Measurements from ENCODE around the gene ATRAID. TPM values are rescaled to one million over a fixed set of nuclear protein-coding genes. Genes with fewer than 3 reads are reported as not detected.

The ATRAID gene
- total RNA-seq, 1 experiment from 2014 or later, result 97.2 TPM

DNA sequence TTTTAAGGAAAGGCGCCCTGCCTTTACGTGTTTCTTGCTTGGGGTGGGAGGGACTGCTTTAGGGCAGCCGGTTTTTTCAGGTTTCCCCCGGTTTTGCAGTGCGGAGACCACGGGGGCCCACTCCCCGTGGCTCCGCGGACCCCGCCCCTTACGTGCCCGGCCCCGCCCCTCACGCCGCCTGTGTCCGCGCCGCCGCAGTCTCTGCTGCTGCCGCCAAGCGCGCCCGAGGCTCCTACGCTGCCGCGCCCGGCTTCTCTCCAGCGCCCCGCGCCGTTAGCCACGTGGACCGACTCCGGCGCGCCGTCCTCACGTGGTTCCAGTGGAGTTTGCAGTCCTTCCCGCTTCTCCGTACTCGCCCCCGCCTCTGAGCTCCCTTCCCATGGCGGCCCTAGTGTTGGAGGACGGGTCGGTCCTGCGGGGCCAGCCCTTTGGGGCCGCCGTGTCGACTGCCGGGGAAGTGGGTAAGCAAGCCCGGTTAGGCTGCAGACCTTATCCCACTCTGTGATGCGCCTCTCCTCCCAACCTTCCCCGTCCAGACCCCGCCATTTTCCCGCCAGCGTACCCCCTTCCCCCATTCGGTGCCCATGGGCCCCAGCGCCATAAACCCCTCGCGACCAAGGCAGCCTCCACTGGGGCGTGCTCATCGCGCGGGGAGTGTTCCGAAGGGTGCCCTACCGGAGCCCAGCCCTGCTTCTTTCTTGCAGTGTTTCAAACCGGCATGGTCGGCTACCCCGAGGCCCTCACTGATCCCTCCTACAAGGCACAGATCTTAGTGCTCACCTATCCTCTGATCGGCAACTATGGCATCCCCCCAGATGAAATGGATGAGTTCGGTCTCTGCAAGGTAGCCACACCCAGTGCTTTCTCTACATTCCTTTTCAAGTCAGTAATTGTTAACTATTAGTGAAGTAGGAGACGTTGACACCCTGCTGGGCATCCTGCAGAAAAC lies 5.6 kb downstream of the ATRAID start, which contains the start of gene CAD (continued):
- TF ChIP-seq SMAD4 (CRISPR knock-in tag; IDR thresholded peaks at IDR 0.05), result peak; percentile 56; the same call in 1 of the 2 replicates
- 0 out of 2 replicates have a peak, but pooled peaks have one; percentile 26 for TF ChIP-seq ELF4 (CRISPR knock-in tag; IDR thresholded peaks at IDR 0.05; ENCODE audit: low read depth)
- TF ChIP-seq, protein P1, sequence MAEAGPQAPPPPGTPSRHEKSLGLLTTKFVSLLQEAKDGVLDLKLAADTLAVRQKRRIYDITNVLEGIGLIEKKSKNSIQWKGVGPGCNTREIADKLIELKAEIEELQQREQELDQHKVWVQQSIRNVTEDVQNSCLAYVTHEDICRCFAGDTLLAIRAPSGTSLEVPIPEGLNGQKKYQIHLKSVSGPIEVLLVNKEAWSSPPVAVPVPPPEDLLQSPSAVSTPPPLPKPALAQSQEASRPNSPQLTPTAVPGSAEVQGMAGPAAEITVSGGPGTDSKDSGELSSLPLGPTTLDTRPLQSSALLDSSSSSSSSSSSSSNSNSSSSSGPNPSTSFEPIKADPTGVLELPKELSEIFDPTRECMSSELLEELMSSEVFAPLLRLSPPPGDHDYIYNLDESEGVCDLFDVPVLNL (CRISPR knock-in tag; IDR thresholded peaks at IDR 0.05; ENCODE audit: borderline replicate concordance, low read depth), result no peak; the same call in 1 of the 2 replicates
- TF ChIP-seq ETV6 (CRISPR knock-in tag; IDR thresholded peaks at IDR 0.05), result peak; percentile 57; the same call in 1 of the 2 replicates
- peak; percentile 82 for TF ChIP-seq NFE2L1 (CRISPR knock-in tag; IDR thresholded peaks at IDR 0.05)
- TF ChIP-seq ZNF121 (CRISPR knock-in tag; IDR thresholded peaks at IDR 0.05), result peak; percentile 16; the same call in 1 of the 2 replicates
- peak; percentile 67; the same call in 1 of the 2 replicates for TF ChIP-seq CBFB (CRISPR knock-in tag; IDR thresholded peaks at IDR 0.05; ENCODE audit: low read depth)
- 0 out of 2 replicates have a peak, but pooled peaks have one; percentile 27 for TF ChIP-seq ZNF317 (CRISPR knock-in tag; IDR thresholded peaks at IDR 0.05; ENCODE audit: borderline replicate concordance, low read depth)
- TF ChIP-seq TEAD1 (CRISPR knock-in tag; IDR thresholded peaks at IDR 0.05), result peak; percentile 91
- TF ChIP-seq, protein P2, sequence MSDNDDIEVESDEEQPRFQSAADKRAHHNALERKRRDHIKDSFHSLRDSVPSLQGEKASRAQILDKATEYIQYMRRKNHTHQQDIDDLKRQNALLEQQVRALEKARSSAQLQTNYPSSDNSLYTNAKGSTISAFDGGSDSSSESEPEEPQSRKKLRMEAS (CRISPR knock-in tag; IDR thresholded peaks at IDR 0.05), result peak; percentile 99
- 0 out of 2 replicates have a peak, but pooled peaks have one; percentile 42 for TF ChIP-seq ZNF263 (CRISPR knock-in tag; IDR thresholded peaks at IDR 0.05; ENCODE audit: low read depth)
- TF ChIP-seq, protein P3, sequence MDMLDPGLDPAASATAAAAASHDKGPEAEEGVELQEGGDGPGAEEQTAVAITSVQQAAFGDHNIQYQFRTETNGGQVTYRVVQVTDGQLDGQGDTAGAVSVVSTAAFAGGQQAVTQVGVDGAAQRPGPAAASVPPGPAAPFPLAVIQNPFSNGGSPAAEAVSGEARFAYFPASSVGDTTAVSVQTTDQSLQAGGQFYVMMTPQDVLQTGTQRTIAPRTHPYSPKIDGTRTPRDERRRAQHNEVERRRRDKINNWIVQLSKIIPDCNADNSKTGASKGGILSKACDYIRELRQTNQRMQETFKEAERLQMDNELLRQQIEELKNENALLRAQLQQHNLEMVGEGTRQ (CRISPR knock-in tag; IDR thresholded peaks at IDR 0.05), result peak; percentile 91
- TF ChIP-seq, protein P4, sequence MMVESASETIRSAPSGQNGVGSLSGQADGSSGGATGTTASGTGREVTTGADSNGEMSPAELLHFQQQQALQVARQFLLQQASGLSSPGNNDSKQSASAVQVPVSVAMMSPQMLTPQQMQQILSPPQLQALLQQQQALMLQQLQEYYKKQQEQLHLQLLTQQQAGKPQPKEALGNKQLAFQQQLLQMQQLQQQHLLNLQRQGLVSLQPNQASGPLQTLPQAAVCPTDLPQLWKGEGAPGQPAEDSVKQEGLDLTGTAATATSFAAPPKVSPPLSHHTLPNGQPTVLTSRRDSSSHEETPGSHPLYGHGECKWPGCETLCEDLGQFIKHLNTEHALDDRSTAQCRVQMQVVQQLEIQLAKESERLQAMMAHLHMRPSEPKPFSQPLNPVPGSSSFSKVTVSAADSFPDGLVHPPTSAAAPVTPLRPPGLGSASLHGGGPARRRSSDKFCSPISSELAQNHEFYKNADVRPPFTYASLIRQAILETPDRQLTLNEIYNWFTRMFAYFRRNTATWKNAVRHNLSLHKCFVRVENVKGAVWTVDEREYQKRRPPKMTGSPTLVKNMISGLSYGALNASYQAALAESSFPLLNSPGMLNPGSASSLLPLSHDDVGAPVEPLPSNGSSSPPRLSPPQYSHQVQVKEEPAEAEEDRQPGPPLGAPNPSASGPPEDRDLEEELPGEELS (CRISPR knock-in tag; IDR thresholded peaks at IDR 0.05), result peak; percentile 91
- TF ChIP-seq FOXK1 (CRISPR knock-in tag; IDR thresholded peaks at IDR 0.05), result peak; percentile 80; the same call in 1 of the 2 replicates
- TF ChIP-seq, protein P5, sequence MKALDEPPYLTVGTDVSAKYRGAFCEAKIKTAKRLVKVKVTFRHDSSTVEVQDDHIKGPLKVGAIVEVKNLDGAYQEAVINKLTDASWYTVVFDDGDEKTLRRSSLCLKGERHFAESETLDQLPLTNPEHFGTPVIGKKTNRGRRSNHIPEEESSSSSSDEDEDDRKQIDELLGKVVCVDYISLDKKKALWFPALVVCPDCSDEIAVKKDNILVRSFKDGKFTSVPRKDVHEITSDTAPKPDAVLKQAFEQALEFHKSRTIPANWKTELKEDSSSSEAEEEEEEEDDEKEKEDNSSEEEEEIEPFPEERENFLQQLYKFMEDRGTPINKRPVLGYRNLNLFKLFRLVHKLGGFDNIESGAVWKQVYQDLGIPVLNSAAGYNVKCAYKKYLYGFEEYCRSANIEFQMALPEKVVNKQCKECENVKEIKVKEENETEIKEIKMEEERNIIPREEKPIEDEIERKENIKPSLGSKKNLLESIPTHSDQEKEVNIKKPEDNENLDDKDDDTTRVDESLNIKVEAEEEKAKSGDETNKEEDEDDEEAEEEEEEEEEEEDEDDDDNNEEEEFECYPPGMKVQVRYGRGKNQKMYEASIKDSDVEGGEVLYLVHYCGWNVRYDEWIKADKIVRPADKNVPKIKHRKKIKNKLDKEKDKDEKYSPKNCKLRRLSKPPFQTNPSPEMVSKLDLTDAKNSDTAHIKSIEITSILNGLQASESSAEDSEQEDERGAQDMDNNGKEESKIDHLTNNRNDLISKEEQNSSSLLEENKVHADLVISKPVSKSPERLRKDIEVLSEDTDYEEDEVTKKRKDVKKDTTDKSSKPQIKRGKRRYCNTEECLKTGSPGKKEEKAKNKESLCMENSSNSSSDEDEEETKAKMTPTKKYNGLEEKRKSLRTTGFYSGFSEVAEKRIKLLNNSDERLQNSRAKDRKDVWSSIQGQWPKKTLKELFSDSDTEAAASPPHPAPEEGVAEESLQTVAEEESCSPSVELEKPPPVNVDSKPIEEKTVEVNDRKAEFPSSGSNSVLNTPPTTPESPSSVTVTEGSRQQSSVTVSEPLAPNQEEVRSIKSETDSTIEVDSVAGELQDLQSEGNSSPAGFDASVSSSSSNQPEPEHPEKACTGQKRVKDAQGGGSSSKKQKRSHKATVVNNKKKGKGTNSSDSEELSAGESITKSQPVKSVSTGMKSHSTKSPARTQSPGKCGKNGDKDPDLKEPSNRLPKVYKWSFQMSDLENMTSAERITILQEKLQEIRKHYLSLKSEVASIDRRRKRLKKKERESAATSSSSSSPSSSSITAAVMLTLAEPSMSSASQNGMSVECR (CRISPR knock-in tag; IDR thresholded peaks at IDR 0.05; ENCODE audit: borderline replicate concordance), result peak; percentile 96
- TF ChIP-seq, protein P6, sequence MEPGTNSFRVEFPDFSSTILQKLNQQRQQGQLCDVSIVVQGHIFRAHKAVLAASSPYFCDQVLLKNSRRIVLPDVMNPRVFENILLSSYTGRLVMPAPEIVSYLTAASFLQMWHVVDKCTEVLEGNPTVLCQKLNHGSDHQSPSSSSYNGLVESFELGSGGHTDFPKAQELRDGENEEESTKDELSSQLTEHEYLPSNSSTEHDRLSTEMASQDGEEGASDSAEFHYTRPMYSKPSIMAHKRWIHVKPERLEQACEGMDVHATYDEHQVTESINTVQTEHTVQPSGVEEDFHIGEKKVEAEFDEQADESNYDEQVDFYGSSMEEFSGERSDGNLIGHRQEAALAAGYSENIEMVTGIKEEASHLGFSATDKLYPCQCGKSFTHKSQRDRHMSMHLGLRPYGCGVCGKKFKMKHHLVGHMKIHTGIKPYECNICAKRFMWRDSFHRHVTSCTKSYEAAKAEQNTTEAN (CRISPR knock-in tag; IDR thresholded peaks at IDR 0.05), result peak; percentile 82; the same call in 1 of the 2 replicates
- TF ChIP-seq, protein P7, sequence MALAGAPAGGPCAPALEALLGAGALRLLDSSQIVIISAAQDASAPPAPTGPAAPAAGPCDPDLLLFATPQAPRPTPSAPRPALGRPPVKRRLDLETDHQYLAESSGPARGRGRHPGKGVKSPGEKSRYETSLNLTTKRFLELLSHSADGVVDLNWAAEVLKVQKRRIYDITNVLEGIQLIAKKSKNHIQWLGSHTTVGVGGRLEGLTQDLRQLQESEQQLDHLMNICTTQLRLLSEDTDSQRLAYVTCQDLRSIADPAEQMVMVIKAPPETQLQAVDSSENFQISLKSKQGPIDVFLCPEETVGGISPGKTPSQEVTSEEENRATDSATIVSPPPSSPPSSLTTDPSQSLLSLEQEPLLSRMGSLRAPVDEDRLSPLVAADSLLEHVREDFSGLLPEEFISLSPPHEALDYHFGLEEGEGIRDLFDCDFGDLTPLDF (CRISPR knock-in tag; IDR thresholded peaks at IDR 0.05), result peak; percentile 92
- TF ChIP-seq, protein P8, sequence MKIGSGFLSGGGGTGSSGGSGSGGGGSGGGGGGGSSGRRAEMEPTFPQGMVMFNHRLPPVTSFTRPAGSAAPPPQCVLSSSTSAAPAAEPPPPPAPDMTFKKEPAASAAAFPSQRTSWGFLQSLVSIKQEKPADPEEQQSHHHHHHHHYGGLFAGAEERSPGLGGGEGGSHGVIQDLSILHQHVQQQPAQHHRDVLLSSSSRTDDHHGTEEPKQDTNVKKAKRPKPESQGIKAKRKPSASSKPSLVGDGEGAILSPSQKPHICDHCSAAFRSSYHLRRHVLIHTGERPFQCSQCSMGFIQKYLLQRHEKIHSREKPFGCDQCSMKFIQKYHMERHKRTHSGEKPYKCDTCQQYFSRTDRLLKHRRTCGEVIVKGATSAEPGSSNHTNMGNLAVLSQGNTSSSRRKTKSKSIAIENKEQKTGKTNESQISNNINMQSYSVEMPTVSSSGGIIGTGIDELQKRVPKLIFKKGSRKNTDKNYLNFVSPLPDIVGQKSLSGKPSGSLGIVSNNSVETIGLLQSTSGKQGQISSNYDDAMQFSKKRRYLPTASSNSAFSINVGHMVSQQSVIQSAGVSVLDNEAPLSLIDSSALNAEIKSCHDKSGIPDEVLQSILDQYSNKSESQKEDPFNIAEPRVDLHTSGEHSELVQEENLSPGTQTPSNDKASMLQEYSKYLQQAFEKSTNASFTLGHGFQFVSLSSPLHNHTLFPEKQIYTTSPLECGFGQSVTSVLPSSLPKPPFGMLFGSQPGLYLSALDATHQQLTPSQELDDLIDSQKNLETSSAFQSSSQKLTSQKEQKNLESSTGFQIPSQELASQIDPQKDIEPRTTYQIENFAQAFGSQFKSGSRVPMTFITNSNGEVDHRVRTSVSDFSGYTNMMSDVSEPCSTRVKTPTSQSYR (CRISPR knock-in tag; IDR thresholded peaks at IDR 0.05), result peak; percentile 90; the same call in 1 of the 2 replicates
- TF ChIP-seq, protein P9, sequence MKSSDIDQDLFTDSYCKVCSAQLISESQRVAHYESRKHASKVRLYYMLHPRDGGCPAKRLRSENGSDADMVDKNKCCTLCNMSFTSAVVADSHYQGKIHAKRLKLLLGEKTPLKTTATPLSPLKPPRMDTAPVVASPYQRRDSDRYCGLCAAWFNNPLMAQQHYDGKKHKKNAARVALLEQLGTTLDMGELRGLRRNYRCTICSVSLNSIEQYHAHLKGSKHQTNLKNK (CRISPR knock-in tag; IDR thresholded peaks at IDR 0.05), result no peak
- TF ChIP-seq MXD4 (CRISPR knock-in tag; IDR thresholded peaks at IDR 0.05; ENCODE audit: borderline replicate concordance), result no peak
